A204.1 (cell line): ENCODE data around the gene PADI3.
"Not testable (repeated sequence)": the region's sequence is repeated elsewhere in the genome, so short reads cannot be mapped to it uniquely, and the experiment has no call there.

Experiments used
- FAIRE-seq: peaks from 2 replicates; lab custom pipeline; 2012; peaks lifted over from hg19 to GRCh38; lab: Jason Lieb, UNC

The PADI3 gene

DNA sequence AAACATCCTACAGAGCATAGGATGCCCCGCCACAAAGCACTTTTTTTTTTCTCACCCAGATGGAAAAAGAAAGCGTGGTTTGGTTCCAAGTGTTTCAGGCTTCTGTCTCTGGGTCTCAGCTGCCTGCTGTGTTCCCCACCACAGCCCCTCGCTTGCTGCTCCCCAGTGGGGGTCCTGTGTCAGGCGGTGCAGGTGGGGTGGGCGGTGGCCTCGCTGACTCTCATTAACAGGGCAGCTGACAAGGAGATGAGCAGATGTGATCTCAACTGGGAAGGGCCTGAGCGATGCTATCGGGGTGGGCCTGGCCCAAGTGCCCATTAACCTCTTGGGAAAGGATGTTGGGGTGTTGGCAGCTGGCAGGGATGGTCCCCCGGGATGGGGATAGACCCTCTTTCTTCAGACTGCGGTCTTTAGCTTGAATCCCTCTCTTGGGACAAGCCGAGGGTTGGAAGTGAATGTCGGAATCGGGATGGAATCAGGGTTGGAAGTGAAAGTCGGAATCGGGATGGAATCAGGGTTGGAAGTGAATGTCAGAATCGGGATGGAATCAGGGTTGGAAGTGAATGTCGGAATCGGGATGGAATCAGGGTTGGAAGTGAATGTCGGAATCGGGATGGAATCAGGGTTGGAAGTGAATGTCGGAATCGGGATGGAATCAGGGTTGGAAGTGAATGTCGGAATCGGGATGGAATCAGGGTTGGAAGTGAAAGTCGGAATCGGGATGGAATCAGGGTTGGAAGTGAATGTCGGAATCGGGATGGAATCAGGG, 7.7 kb upstream of the PADI3 start:
- not testable (repeated sequence) for FAIRE-seq

DNA sequence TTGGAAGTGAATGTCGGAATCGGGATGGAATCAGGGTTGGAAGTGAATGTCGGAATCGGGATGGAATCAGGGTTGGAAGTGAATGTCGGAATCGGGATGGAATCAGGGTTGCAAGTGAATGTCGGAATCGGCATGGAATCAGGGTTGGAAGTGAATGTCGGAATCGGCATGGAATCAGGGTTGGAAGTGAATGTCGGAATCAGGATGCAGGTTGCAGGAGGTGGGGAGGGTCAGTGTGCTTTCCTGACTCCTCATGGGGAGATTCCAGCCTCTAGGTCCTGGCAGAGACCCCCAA, 7.2 kb upstream of the PADI3 start:
- not testable (repeated sequence) for FAIRE-seq

DNA sequence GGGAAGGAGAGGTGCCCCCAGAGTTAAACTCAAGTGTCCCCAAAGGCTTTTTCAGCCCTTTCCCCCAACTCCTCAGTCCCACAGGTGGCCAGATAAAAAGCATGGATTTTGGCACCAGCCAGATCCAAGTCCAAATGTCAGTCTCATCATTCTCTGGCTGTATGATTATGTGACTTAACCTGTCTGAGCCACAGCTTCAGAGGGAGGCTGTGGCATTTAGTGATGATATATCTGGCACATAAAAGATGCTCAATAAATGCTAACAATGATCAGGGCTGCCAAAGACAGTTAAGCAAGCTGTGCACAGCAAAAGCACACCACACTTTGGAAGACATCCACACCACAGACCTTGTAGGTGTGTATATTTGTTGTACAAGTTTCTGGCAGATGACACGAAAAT, 5.6 kb upstream of the PADI3 start:
- no peak for FAIRE-seq

GRCh38 chr1:17244821-17245740, 3.8 kb upstream of the PADI3 start:
- no peak for FAIRE-seq

DNA sequence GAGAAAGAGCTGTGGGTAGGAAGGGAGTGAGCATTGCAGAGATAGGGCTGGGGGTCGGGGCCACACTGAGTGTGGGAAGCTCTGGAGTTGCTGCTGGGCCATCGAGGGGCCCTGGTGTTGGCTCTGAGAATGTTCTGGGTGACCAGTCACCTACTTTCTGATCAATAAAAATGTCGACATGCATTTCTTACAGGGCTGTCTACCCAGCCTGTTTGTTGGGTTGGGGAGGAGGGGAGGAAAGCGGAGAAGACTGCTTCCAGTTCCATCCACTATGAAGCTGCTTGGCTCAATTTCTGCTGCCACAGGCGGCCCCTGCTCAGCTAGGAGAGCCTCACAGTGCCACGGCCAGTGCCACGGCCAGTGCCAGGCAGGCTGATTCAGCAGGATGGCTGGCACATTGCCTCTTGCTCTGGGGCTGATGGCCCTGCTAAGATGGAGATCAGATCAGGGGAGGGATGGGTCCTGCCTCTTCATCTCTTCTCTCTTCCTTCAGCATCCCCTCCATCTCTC, 3.0 kb upstream of the PADI3 start:
- FAIRE-seq = no peak

DNA sequence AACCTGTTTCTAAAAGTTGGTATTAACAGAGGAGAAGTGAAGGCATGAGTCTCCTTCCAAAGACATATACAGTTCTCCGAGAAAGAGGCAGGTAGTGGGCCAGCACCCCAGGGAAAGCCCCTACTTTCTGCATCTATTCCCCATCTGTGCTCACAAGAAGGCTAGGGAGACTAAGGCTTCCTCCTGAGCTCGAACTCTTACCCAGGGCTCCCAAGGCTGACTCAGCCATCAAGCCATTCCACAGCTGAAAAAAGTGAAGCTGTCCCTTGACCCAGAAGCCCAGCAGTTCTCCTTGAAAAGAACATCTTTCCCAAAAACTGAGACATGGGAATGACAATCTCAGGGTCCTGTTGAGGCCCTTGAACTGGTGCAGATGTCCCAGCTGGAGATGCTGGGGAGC, 1.9 kb upstream of the PADI3 start:
- no peak for FAIRE-seq

DNA sequence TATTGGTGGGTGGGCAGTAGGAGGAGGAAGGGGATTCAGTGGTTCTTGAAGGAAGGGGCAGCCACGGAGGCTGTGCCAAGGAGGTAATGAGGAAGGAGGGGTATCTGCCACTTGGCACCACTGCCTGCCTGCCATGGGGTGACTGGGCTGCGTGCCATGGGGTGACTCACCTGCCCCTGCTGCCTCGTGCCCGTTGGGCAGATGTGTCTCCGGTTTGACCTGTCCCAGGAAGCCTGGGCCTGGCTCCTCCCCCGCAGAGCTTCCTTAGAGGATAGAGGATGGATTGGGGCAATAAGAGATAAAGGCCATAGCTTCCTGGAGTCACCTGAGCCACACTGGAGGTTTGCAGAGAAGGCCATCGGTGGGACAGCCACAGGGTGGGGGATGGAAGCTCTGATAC, 1.7 kb downstream of the PADI3 start:
- FAIRE-seq = no peak

DNA sequence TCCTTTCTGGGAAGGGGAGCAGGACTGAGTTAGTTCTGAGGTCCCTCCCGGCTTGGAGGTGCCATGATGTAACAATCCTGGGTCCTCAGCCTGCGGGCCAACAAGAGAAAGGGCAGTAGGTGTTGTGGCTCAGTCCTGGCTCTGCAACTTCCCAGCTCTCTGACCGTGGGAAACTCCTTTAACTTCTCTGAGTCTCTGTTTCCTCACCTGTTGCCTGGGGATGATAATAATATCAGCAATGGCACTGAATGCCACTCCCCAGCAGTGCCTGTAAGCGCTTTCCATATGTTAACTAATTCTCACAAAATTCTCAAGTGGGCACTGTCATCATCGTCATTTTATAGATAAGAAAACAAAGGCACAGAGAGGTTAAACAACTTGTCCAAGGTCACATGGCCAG, 2.3 kb downstream of the PADI3 start:
- FAIRE-seq = no peak

GRCh38 chr1:17251701-17252376, 2.9 kb downstream of the PADI3 start:
- FAIRE-seq = no peak

- FAIRE-seq = no peak
Measured at GRCh38 chr1:17255336-17255735, 6.4 kb downstream of the PADI3 start.

DNA sequence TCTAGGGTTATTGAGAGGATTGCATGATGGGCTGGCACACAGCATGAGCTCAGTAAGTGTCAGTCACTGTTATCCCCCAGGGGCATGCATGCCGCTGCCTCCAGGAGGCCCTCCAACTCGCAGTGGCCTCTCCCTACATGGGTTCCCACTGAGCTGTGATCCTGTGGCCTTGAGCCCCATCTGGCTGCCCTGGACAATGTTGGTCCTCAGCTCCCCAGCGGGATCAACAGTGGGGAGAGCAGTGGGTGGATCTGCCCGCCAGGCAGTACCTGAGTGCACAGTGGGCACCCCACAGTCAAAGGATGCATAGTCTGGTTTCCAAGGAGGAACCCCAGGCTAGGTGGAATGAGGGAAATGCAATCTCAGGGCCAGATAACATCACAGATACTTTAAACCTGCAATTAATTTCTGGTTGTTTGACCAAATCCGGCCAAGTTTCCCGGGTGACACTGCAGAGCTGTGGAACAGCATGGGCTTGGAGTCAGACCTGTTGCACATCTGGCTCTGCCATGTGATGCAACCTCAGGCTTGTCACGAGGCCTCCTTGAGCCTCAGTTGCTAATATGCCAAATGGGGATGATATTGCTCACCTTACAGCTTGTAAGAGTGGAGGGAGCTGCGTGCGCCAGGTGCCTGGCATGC, 9.3 kb downstream of the PADI3 start:
- no peak for FAIRE-seq

DNA sequence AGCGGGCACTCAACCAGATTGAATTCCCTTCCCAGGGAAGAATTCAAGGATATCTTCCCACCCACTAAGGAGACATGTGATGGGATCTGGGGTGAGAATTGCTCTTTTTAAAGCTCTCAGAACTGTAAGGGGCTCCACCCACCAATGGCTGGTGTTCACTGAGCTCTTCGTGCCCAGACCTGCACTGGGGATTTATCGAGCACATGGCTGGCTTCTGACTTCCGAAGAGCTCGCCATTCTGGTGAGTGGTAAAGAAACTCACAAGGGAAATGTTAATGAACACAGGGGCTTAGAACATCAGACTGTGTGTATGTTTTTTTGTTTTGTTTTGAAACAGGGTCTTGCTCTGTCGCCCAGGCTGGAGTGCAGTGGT, 9.8 kb downstream of the PADI3 start:
- FAIRE-seq = no peak

DNA sequence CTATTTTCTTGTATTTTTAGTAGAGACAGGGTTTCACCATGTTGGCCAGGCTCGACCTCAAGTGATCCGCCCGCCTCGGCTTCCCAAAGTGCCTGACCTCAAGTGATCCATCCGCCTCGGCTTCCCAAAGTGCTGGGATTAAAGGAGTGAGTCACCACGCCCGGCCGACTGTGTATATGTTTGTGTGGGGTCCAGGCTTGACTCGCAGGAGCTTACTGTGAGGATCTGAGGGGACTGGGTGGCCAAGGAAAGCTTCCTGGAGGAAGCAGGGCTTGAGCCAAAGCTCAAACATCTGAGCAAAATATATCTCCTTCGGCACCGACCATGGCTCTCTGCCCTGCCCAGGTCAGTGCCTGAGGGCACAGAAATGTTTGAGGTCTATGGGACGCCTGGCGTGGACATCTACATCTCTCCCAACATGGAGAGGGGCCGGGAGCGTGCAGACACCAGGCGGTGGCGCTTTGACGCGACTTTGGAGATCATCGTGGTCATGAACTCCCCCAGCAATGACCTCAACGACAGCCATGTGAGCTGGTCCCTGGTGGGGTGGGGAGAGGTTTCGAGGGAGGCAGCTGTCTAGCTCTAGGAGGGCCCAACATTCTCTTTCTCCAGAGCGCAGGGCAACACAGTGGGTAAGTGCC, 10.5 kb downstream of the PADI3 start:
- no peak for FAIRE-seq

GRCh38 chr1:17260264-17260663, 11.4 kb downstream of the PADI3 start:
- FAIRE-seq = no peak

DNA sequence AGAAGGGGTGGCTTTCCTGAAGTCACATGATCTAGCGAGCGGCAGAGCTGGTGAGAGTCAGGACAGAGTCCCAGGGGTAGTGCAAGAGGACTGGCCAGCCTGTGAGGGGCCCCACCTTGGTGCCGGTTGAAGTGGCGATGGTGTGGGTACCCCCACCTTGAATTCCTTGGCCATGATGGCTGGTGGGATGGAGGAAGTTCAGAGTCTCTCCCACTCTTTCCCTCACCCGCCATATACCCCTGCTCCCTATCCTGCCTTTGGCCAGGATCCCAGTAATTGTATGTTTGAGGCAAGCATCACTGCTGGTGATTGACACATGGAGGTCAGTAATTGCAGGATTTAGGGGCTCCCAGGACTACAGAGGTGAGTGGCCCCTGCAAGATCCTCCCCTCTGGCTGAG, 11.8 kb downstream of the PADI3 start:
- FAIRE-seq = no peak

GRCh38 chr1:17263936-17264335, 15.0 kb downstream of the PADI3 start:
- FAIRE-seq = no peak

DNA sequence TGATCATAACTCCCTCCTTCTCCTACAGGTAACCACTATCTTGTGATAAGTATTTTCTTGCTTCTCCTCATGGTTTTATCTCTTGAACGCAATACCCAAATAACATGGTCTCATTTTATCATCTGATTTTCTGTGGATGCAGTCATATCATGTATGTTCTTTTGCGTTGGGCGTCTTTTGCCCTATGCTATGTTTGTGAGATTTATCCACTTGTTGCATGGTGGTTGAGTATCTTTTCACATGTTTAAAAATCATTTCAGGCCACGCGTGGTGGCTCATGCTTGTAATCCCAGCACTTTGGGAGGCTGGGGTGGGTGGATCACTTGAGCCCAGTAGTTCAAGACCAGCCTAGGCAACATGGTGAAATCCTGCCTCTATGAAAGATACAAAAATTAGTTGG, 15.6 kb downstream of the PADI3 start:
- no peak for FAIRE-seq

GRCh38 chr1:17265162-17265561, 16.3 kb downstream of the PADI3 start:
- no peak for FAIRE-seq

DNA sequence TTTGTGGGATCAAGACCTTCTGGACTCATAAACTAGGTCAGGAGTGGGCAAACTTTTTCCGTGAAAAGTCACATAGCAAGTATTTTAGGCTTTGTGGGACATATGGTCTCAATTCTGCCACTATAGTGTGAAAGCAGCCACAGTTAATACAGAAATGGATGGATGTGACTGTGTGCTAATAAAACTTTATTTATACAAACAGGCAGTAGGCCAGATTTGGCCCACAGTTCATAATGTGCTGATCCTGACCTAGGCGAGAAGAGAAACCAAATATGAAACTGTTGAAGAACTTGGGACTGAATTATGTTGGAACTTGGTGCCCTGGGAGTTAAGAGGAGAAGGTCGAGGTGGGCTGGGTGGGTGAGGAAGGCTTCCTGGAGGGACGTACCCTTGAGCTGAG, 17.1 kb downstream of the PADI3 start:
- FAIRE-seq = no peak

DNA sequence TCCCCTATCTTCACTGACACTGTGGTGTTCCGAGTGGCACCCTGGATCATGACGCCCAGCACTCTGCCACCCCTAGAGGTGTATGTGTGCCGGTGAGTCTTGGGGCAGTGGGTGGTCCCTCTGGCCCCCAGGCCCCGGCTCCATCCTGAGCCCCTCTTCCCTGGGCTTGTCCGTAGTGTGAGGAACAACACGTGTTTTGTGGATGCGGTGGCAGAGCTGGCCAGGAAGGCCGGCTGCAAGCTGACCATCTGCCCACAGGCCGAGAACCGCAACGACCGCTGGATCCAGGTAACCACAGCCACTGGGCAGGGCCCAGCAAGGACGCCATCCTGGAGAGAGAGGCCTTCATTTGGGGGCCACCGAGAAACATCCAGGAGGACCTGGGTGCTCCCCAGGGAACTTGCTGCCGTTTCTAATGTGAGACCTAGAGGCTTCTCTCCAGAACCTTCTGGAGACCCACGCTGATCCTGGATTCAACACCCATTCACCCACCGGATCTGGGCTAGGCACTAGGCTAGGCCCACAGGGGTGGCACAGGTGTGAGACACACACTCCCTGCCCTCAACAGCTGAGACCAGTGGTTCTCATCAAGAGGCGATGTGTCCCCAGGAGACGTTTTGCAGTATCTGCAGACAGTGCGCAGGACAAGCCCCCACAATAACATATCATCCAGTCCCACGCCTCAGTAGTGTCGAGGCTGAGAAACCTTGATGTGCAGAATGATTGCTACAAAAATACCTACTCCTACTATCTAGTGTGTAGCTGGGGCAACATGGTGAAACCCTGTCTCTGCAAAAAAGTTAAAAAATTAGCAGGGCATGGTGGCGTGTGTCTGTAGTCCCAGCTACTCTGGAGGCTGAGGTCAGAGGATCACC, 22.2 kb downstream of the PADI3 start:
- FAIRE-seq = no peak

DNA sequence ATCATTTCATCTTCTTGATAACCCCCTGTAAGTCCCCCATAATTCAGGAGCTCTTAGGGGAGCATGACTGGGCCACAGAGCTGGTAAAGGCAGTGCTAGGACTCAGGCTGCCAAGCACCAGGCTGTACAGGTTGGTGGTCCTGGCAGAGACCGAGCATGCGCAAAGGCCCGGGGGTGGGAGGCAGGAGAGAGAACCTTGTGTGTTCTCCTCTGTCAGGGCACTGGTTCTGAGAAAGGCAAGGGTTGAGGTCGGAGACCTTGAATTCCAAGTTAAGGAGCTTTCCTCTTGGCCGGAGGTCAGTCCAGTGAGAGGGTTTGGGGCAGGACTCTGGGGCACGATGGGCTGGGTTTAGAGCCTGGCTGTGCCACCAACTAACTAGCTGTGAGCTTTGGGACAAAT, 23.2 kb downstream of the PADI3 start:
- no peak for FAIRE-seq
